Mucosa of descending colon (tissue), 3 donors: Measurements from ENCODE around the gene SLC2A9. TPM values are rescaled to one million over a fixed set of nuclear protein-coding genes. Genes with fewer than 3 reads are reported as not detected.

Experiments used
- ATAC-seq: fragments of 200-7000 bp; cut with Tn5 transposase; one replicate; pipeline ENCODE4 v1.9.1; 2020; ENCODE audit warnings: mild to moderate bottlenecking, moderate library complexity
- DNase-seq, 3 donors: peaks; one replicate each; pipeline ENCODE4 v3.0.0-alpha.2; 2020
- H3K36me3 ChIP-seq: fragments of 200-600 bp; one replicate; pipeline ENCODE4 v1.8.0; 2021; ENCODE audit warnings: low read depth, mild to moderate bottlenecking
- H3K4me1 ChIP-seq: fragments of 200-600 bp; one replicate; pipeline ENCODE4 v1.8.0; 2021; ENCODE audit warnings: low read depth, mild to moderate bottlenecking
- H3K4me3 ChIP-seq: fragments of 200-600 bp; one replicate; pipeline ENCODE4 v1.8.0; 2021; ENCODE audit warnings: mild to moderate bottlenecking
- H3K9me3 ChIP-seq: fragments of 200-600 bp; one replicate; pipeline ENCODE4 v1.8.0; 2021; ENCODE audit warnings: mild to moderate bottlenecking
- intact Hi-C, 2 donors: fragments of 100-400 bp; cut with DNase I in 1 of 2; cut with micrococcal nuclease in 1 of 2; formaldehyde crosslinking; loops; one replicate each; pipeline versions ENCODE4 v1.11.0 to v1.11.1; 2022; cut with DNase I, micrococcal nuclease
- total RNA-seq, 3 donors: library from RNA; stranded (reverse); fragmentation: NEBNext Ultra II Directional in 2 of 3; extraction: Animal tissue kit (Norgen Biotek cat#: 25700) in 2 of 3; gene quantifications; one replicate each; pipeline versions ENCODE4 v1.2.1 to v1.2.4, GENCODE V29; 2021 to 2023
- TF ChIP-seq, protein P1 (sequence below): fragments of 200-600 bp; IDR thresholded peaks from one replicate; pipeline ENCODE4 v1.8.0; 2022; ENCODE audit warnings: antibody characterized with exemption, mild to moderate bottlenecking
- donor health status: DM: no; HTN: no; CAD: no; lungs with moderate emphysema.
- donor health status: DM: no; HTN: no; CAD: no.
- donor health status: DM: no; HTN: yes; CAD: no.

Gene SLC2A9
- total RNA-seq, 3 donors from 2014 or later = 4.8 to 8.9 (median 8.1) TPM

DNA sequence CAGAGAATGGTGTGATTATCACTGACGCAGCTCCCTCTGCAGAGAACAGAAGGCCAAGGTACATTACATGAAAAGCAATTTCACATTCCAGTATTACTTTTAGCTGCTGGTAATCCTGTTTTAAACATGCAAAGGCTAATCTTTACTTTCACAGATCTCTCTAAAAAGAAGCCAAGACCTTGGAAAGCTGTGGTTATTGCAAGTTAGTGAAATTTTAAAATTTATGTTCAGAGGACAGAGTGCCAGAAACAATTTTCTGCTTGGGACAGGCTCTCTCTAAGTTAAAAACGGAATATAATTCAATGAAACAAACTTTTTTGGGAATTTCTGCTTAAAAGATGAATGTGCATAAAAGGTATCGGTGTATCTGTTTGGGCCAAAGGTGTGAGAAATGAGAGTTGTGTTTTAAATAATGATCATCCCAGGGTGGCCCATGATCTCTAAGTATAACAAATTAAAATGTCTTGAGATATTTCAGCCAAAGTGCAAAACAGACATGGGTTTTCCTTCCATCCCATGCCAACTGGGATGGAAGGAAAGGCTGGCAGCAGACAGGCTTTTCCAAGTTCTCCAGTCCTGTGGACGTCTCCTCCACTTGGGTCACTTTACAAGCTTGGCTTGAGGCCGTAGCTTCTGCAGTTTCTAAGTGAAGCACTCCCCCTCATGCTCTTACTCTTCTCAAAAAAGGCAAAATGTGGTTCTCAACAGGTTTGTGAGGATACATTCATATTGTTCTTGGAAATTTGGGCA, 121.8 kb downstream of the SLC2A9 start:
- Histone ChIP-seq H3K9me3 (no peaks in the 10 kb centered on the region), H3K36me3 (no peaks in the 10 kb centered on the region), H3K4me3 (no peak overlapping the region), H3K4me1 (no peaks in the 10 kb centered on the region)
- intact Hi-C loops = no loop called here
- no peak for DNase-seq
- no peak for ATAC-seq
- TF ChIP-seq, protein P1, sequence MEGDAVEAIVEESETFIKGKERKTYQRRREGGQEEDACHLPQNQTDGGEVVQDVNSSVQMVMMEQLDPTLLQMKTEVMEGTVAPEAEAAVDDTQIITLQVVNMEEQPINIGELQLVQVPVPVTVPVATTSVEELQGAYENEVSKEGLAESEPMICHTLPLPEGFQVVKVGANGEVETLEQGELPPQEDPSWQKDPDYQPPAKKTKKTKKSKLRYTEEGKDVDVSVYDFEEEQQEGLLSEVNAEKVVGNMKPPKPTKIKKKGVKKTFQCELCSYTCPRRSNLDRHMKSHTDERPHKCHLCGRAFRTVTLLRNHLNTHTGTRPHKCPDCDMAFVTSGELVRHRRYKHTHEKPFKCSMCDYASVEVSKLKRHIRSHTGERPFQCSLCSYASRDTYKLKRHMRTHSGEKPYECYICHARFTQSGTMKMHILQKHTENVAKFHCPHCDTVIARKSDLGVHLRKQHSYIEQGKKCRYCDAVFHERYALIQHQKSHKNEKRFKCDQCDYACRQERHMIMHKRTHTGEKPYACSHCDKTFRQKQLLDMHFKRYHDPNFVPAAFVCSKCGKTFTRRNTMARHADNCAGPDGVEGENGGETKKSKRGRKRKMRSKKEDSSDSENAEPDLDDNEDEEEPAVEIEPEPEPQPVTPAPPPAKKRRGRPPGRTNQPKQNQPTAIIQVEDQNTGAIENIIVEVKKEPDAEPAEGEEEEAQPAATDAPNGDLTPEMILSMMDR = no peak

DNA sequence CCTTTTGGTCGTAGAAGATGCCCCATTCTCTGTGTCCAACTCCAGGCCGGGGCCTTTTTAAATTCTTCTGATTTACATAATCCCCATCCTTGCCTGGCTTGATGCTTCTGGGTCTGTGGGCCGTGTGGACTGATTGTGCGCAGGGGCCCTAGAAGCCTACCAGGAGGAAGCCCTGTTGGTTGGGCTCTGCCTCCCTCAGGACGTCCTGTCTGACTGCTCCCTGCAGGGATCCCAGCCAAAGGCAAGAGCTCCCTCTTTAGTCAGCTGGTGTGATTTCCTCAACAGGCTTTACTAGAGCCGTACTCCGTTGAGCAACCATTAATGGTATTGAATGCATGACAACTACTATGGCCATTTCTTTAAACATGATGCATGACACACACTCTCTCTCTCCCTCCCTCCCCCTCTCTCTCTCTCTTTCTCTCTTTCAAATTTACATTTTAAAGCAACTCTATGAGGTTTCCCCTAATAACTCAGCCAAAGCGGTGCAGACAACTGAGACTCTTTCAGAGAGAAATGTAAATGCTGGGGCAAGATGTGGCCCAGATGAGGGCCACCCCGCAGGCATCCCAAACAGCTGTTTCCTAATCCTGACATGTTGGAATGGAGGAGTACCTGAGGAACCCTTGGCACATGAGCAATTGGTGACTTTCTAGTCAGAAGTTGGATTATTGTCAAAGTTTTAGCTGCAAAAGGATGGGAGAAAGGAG, 122.5 kb downstream of the SLC2A9 start:
- intact Hi-C loops = no loop called here
- Histone ChIP-seq H3K9me3 (no peaks in the 10 kb centered on the region), H3K4me1 (no peaks in the 10 kb centered on the region), H3K4me3 (no peak overlapping the region), H3K36me3 (no peaks in the 10 kb centered on the region)
- TF ChIP-seq, protein P1 = no peak
- peak in 2 of 3 donors; percentile 27 to 50 for DNase-seq
- ATAC-seq = peak; percentile 82

DNA sequence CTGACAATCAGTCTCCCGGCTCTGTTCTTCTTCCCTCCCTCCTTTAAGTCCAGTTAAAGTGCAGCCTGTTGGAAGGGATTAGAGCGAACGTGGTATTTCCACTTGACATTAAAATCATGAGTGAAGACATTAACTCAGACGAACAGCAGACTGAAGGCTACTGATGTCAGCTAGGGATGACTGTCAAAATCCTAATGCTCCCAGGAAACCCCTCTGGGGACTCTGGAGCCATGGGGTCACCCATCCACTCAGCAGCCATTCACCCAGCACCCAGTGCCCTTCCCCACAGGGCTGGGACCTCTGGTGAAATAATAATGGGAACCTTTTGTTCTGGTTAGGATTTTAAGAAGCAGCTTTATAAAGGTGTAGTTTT, 126.0 kb downstream of the SLC2A9 start:
- Histone ChIP-seq H3K9me3 (no peaks in the 10 kb centered on the region), H3K4me3 (no peak overlapping the region), H3K36me3 (no peaks in the 10 kb centered on the region), H3K4me1 (no peaks in the 10 kb centered on the region)
- DNase-seq (no peak), ATAC-seq (no peak)
- intact Hi-C loops = no loop called here
- TF ChIP-seq, protein P1 = no peak

DNA sequence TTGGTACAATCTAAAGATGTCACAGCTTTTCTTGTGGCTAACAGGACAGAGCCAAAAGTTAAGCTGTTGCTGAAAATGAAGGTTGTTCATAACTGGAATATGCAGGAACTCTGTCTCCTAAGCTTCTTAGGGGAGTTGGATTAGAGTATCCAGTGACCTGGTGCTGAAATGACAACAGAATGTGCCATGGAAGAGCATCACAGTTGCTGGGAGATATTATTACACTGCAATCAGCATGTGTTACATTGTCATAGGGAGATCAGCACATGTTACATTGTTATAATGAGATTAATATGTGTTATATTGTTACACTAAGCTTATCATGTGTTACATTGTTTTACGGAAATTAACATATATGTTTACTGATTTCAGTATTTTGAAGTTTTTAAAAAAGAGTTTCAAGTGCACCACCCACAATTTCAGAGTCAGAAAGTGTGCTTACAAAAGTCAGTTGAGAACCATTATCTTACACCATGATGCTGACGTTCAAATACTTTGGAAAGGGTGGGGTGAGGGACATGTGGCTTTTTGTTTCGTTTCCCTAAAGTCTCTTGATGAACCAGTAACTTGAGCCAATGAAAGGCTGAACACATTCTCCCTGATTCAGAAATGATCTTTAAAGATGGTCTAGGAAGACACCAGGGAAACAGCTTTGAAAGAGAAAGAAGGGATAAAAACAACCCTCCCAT, 126.5 kb downstream of the SLC2A9 start:
- ATAC-seq (no peak), DNase-seq (no peak)
- no peak overlapping the region for H3K4me3 ChIP-seq
- H3K36me3 ChIP-seq = no peaks in the 10 kb centered on the region
- H3K9me3 ChIP-seq = no peaks in the 10 kb centered on the region
- intact Hi-C loops = no loop called here
- TF ChIP-seq, protein P1 = no peak
- H3K4me1 ChIP-seq = no peaks in the 10 kb centered on the region

DNA sequence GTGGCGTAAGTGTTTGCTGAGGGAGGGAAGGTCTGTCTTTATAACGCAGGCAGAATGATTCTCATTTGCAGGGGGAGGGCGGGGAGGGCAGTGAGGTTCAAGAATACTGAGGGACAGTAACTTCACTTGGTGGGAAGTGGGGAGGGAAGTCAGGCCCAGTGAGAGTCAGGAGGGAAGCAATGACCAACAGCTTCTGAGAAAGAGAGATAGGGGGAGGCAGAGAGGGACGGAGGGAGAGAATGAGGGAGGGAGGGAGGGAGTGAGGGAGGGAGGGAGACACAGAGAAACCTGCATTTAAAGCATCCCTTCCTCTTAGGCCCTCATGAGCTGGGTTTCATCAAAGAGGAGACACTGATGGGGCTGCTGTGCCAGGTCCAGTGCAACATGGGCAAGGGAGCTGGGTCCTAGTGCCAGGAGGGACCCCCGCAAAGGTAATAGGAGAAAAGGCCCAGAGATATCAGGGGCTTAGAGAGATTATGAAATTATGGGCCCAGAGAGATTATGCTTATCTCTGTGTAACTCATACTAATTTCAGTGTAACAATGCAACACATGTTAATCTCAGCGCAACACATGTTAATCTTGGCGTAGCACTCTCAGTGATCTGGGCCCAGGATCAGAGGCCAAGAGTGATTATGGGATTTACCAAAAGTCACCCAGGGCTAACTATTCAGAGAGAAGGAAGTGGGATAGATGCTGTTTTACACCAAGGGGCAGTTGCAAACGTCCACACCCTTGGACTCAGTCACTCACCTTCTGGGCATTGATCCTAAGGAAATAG, 127.8 kb downstream of the SLC2A9 start:
- no peak overlapping the region for H3K4me3 ChIP-seq
- TF ChIP-seq, protein P1 = no peak
- no peaks in the 10 kb centered on the region for H3K9me3 ChIP-seq
- intact Hi-C loops = no loop called here
- peak in 1 of 3 donors; percentile 12 for DNase-seq
- no peaks in the 10 kb centered on the region for H3K36me3 ChIP-seq
- no peak for ATAC-seq
- no peaks in the 10 kb centered on the region for H3K4me1 ChIP-seq
